ENCODE data around the gene PRND. TPM values are rescaled to one million over a fixed set of nuclear protein-coding genes. Genes with fewer than 3 reads are reported as not detected.
A peak's percentile ranks its signal among the peaks of the same experiment; 100 is the strongest.

Gene PRND
- total and polyA plus RNA-seq, 2 of the 13 experiments (the other 11 are each of a cell fraction or from before 2014, with no cell fraction given): not detected

DNA sequence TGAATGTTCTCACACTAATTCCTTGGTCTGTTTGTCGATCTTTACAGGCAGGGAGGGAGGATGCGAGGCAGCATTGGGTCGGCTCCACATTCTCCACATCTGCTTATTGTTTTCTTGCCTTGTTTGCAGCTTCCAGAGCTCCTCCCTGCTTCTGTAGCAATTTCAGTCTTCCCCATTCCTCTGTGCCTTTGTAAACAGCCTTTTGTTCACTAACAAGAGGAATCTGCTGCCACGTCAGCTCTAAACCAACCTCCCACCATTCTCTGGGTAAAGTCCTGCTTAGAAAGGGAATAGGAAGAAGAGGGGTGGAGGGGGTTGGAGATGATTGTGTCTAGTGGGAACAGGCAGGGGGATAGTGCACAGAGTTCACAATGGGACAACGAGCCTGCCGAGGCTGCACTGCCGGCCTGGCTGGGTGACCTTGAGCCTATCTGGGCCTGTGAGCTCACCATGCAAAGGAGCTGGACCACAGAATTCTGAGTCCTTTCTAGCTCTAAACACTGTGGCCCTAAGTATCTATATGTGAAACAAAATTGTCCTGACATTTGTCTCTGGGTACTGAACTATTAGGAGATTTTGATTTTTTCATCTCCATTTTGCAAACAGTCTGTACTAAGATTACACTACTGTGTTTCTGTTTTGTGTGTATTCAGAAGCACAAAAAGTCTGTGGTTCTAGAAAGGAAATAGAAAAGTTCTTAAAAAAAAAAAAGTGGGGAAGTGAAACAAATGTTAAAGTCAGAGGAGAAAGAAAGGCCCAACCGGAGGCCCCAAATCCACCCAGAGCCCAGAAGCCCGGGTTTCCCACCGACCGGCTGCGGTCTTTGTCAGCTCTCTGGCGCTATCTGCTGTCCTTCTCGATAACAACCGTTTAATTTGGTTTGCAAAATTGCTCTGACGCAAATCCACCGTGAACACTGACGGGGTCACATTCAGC is 1.4 kb upstream of the PRND start (continued):
- TF ChIP-seq, protein P1, sequence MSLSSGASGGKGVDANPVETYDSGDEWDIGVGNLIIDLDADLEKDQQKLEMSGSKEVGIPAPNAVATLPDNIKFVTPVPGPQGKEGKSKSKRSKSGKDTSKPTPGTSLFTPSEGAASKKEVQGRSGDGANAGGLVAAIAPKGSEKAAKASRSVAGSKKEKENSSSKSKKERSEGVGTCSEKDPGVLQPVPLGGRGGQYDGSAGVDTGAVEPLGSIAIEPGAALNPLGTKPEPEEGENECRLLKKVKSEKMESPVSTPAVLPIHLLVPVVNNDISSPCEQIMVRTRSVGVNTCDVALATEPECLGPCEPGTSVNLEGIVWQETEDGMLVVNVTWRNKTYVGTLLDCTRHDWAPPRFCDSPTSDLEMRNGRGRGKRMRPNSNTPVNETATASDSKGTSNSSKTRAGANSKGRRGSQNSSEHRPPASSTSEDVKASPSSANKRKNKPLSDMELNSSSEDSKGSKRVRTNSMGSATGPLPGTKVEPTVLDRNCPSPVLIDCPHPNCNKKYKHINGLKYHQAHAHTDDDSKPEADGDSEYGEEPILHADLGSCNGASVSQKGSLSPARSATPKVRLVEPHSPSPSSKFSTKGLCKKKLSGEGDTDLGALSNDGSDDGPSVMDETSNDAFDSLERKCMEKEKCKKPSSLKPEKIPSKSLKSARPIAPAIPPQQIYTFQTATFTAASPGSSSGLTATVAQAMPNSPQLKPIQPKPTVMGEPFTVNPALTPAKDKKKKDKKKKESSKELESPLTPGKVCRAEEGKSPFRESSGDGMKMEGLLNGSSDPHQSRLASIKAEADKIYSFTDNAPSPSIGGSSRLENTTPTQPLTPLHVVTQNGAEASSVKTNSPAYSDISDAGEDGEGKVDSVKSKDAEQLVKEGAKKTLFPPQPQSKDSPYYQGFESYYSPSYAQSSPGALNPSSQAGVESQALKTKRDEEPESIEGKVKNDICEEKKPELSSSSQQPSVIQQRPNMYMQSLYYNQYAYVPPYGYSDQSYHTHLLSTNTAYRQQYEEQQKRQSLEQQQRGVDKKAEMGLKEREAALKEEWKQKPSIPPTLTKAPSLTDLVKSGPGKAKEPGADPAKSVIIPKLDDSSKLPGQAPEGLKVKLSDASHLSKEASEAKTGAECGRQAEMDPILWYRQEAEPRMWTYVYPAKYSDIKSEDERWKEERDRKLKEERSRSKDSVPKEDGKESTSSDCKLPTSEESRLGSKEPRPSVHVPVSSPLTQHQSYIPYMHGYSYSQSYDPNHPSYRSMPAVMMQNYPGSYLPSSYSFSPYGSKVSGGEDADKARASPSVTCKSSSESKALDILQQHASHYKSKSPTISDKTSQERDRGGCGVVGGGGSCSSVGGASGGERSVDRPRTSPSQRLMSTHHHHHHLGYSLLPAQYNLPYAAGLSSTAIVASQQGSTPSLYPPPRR (CRISPR knock-in tag; IDR thresholded peaks at IDR 0.05; ENCODE audit: borderline replicate concordance): 0 out of 2 replicates have a peak, but pooled peaks have one; percentile 21
- TF ChIP-seq IKZF4 (CRISPR knock-in tag; IDR thresholded peaks at IDR 0.05; ENCODE audit: borderline replicate concordance, low read depth, not compliant biosample characterization): no peak
- TF ChIP-seq HHEX (CRISPR knock-in tag; IDR thresholded peaks at IDR 0.05): no peak
- TF ChIP-seq, protein P2, sequence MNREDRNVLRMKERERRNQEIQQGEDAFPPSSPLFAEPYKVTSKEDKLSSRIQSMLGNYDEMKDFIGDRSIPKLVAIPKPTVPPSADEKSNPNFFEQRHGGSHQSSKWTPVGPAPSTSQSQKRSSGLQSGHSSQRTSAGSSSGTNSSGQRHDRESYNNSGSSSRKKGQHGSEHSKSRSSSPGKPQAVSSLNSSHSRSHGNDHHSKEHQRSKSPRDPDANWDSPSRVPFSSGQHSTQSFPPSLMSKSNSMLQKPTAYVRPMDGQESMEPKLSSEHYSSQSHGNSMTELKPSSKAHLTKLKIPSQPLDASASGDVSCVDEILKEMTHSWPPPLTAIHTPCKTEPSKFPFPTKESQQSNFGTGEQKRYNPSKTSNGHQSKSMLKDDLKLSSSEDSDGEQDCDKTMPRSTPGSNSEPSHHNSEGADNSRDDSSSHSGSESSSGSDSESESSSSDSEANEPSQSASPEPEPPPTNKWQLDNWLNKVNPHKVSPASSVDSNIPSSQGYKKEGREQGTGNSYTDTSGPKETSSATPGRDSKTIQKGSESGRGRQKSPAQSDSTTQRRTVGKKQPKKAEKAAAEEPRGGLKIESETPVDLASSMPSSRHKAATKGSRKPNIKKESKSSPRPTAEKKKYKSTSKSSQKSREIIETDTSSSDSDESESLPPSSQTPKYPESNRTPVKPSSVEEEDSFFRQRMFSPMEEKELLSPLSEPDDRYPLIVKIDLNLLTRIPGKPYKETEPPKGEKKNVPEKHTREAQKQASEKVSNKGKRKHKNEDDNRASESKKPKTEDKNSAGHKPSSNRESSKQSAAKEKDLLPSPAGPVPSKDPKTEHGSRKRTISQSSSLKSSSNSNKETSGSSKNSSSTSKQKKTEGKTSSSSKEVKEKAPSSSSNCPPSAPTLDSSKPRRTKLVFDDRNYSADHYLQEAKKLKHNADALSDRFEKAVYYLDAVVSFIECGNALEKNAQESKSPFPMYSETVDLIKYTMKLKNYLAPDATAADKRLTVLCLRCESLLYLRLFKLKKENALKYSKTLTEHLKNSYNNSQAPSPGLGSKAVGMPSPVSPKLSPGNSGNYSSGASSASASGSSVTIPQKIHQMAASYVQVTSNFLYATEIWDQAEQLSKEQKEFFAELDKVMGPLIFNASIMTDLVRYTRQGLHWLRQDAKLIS (CRISPR knock-in tag; IDR thresholded peaks at IDR 0.05): no peak
- no peak; the same call in 1 of the 2 replicates for TF ChIP-seq MIER3 (CRISPR knock-in tag; IDR thresholded peaks at IDR 0.05; ENCODE audit: borderline replicate concordance)
- no peak for TF ChIP-seq ZNF775 (CRISPR knock-in tag; IDR thresholded peaks at IDR 0.05; ENCODE audit: borderline replicate concordance)
- TF ChIP-seq SP4 (CRISPR knock-in tag; IDR thresholded peaks at IDR 0.05): no peak
- TF ChIP-seq ZBTB7B (CRISPR knock-in tag; IDR thresholded peaks at IDR 0.05): peak; percentile 20; the same call in 1 of the 2 replicates
- no peak for TF ChIP-seq ZSCAN21 (CRISPR knock-in tag; IDR thresholded peaks at IDR 0.05; ENCODE audit: borderline replicate concordance)
- peak; percentile 36; the same call in 1 of the 2 replicates for TF ChIP-seq CREM (IDR thresholded peaks at IDR 0.05)
- TF ChIP-seq CREM (CRISPR knock-in tag; IDR thresholded peaks at IDR 0.05): no peak
- TF ChIP-seq MED13 (CRISPR knock-in tag; IDR thresholded peaks at IDR 0.05): no peak
- TF ChIP-seq, protein P3, sequence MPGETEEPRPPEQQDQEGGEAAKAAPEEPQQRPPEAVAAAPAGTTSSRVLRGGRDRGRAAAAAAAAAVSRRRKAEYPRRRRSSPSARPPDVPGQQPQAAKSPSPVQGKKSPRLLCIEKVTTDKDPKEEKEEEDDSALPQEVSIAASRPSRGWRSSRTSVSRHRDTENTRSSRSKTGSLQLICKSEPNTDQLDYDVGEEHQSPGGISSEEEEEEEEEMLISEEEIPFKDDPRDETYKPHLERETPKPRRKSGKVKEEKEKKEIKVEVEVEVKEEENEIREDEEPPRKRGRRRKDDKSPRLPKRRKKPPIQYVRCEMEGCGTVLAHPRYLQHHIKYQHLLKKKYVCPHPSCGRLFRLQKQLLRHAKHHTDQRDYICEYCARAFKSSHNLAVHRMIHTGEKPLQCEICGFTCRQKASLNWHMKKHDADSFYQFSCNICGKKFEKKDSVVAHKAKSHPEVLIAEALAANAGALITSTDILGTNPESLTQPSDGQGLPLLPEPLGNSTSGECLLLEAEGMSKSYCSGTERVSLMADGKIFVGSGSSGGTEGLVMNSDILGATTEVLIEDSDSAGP (CRISPR knock-in tag; IDR thresholded peaks at IDR 0.05; ENCODE audit: borderline replicate concordance): peak; percentile 52; the same call in 1 of the 2 replicates
- no peak for TF ChIP-seq ARNT (IDR thresholded peaks at IDR 0.05)
- no peak for TF ChIP-seq SMARCC2 (IDR thresholded peaks at IDR 0.05)
- no peak for TF ChIP-seq ZNF816 (CRISPR knock-in tag; IDR thresholded peaks at IDR 0.05; ENCODE audit: borderline replicate concordance)
- TF ChIP-seq, protein P4, sequence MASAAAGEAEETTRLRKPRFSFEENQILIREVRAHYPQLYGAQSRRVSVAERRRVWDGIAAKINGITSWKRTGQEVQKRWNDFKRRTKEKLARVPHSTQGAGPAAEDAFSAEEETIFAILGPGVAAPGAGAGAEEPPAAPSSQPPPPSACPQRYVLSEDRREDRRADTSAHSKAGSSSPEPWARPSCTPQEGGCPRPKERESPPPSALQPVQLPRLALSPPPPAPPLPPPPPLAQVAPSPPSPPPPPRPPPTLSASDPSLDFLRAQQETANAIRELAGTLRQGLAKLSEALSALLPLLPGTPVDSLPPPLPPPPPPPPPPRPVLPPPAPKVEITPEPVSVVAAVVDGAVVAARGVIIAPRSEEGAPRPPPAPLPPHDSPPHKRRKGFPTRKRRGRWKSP (CRISPR knock-in tag; IDR thresholded peaks at IDR 0.05): no peak
- no peak for TF ChIP-seq STAT5B (CRISPR knock-in tag; IDR thresholded peaks at IDR 0.05)

Measured in HepG2 (cell line).